B cell (primary cell): ENCODE measurements around the gene CFAP47.

Experiments used
- CTCF ChIP-seq: fragments of 200-600 bp; IDR thresholded peaks from one replicate; pipeline ENCODE4 v1.8.0; 2022; ENCODE audit warnings: antibody characterized with exemption, mild to moderate bottlenecking
- EZH2 ChIP-seq: IDR thresholded peaks from 2 replicates; pipeline ENCODE4 v1.6.1; 2012; ENCODE audit warnings: borderline replicate concordance, low read depth, mild to moderate bottlenecking, moderate library complexity, low read length; ENCODE audit not compliant: insufficient read depth, poor library complexity, severe bottlenecking

DNA sequence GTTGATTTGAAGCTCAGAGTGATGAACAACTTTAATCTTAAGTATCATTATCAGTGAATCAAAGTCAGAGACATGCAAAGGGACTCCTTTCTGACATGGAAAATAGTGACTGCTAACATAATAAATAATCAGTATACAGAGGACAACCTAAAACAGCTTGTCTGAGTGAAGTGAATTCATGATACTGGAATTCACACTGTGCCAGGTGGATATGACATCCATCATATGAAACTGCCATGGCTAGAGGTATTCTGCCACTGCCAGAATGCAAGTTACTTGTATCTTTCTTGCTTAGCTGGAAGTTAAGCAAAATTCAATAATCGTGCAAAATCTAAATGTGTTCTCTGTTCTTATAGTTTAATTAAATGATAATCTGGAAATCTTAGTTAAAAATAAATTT is 429.0 kb downstream of the CFAP47 start:
- no peak for TF ChIP-seq CTCF
- TF ChIP-seq EZH2, result no peak
